Measurements from ENCODE around the gene CCDC60.

DNA sequence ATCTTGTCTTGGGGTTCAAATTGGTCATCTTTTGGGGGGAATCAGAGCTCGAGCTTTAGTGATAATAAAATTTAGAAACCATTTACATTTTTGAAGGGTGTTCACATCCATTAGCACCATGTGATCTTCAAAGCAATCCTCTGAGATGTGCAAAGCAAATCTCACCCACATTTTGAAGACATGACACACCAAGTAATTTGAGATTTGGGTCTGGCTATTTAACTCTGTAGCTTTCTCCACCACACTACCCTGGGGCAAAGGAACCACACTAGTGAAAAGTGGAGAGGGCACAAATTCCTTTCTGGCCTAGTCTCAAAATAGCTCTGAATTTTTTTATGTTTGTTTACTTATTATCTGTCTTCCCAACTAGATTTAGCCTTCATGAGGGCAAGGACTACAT lies 212.5 kb downstream of the CCDC60 start:
- TF ChIP-seq, protein P1, sequence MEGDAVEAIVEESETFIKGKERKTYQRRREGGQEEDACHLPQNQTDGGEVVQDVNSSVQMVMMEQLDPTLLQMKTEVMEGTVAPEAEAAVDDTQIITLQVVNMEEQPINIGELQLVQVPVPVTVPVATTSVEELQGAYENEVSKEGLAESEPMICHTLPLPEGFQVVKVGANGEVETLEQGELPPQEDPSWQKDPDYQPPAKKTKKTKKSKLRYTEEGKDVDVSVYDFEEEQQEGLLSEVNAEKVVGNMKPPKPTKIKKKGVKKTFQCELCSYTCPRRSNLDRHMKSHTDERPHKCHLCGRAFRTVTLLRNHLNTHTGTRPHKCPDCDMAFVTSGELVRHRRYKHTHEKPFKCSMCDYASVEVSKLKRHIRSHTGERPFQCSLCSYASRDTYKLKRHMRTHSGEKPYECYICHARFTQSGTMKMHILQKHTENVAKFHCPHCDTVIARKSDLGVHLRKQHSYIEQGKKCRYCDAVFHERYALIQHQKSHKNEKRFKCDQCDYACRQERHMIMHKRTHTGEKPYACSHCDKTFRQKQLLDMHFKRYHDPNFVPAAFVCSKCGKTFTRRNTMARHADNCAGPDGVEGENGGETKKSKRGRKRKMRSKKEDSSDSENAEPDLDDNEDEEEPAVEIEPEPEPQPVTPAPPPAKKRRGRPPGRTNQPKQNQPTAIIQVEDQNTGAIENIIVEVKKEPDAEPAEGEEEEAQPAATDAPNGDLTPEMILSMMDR (IDR thresholded peaks at IDR 0.05) = no peak
- TF ChIP-seq POLR2A (IDR thresholded peaks at IDR 0.05) = no peak

Measured in adrenal gland (tissue), 5 donors.